Prostate gland (tissue), 2 donors: Measurements from ENCODE around the gene ACTRT2.

Experiments
- POLR2A ChIP-seq: fragments of 450-650 bp; IDR thresholded peaks from one replicate; pipeline ENCODE4 v1.6.1; 2016; ENCODE audit warnings: antibody characterized with exemption, mild to moderate bottlenecking
- POLR2AphosphoS5 ChIP-seq: sonication (generic); formaldehyde crosslinking; IDR thresholded peaks from one replicate; pipeline ENCODE4 v1.6.1; 2017; ENCODE audit warnings: antibody characterized with exemption
- TF ChIP-seq, protein P1 (sequence below), 4 experiments: fragments of 200-600 bp in 2 of 4; fragments of 450-650 bp in 2 of 4; sonication (generic) in 2 of 4; IDR thresholded peaks; 1 replicate in 3 of 4; 2 replicates in 1 of 4; pipeline ENCODE4 v1.5.1; 2016 to 2019; ENCODE audit warnings: antibody characterized with exemption in 4 of 4, mild to moderate bottlenecking in 2 of 4, moderate library complexity in 2 of 4

GRCh38 chr1:2991753-2992495 lies 29.3 kb upstream of the ACTRT2 start:
- TF ChIP-seq, protein P1, sequence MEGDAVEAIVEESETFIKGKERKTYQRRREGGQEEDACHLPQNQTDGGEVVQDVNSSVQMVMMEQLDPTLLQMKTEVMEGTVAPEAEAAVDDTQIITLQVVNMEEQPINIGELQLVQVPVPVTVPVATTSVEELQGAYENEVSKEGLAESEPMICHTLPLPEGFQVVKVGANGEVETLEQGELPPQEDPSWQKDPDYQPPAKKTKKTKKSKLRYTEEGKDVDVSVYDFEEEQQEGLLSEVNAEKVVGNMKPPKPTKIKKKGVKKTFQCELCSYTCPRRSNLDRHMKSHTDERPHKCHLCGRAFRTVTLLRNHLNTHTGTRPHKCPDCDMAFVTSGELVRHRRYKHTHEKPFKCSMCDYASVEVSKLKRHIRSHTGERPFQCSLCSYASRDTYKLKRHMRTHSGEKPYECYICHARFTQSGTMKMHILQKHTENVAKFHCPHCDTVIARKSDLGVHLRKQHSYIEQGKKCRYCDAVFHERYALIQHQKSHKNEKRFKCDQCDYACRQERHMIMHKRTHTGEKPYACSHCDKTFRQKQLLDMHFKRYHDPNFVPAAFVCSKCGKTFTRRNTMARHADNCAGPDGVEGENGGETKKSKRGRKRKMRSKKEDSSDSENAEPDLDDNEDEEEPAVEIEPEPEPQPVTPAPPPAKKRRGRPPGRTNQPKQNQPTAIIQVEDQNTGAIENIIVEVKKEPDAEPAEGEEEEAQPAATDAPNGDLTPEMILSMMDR (IDR thresholded peaks at IDR 0.05): no peak
- no peak for TF ChIP-seq POLR2A
- TF ChIP-seq POLR2AphosphoS5: no peak
